ENCODE data around the gene GATAD2B.
A peak's percentile ranks its signal among the peaks of the same experiment; 100 is the strongest.
"Not testable (repeated sequence)": the region's sequence is repeated elsewhere in the genome, so short reads cannot be mapped to it uniquely, and the experiment has no call there.

GATAD2B gene

GRCh38 chr1:153794624-153795329 is 128.0 kb downstream of the GATAD2B start:
- DNase-seq: no peak

GRCh38 chr1:153793973-153794615 is 128.7 kb downstream of the GATAD2B start:
- no peak for DNase-seq

- DNase-seq: no peak
Observed at GRCh38 chr1:153793261-153793972, 129.4 kb downstream of the GATAD2B start.

- no peak for DNase-seq
Observed at GRCh38 chr1:153792631-153793041, 130.1 kb downstream of the GATAD2B start.

GRCh38 chr1:153791648-153792253 is 131.0 kb downstream of the GATAD2B start:
- no peak for DNase-seq

- DNase-seq: no peak
Observed at GRCh38 chr1:153790966-153791647, 131.7 kb downstream of the GATAD2B start.

GRCh38 chr1:153790313-153790965 is 132.3 kb downstream of the GATAD2B start:
- DNase-seq: no peak

GRCh38 chr1:153789478-153790034 is 133.2 kb downstream of the GATAD2B start:
- no peak for DNase-seq

GRCh38 chr1:153786038-153786790 is 136.6 kb downstream of the GATAD2B start:
- no peak for DNase-seq

- peak; percentile 86 for DNase-seq
Observed at GRCh38 chr1:153783233-153784190, 139.3 kb downstream of the GATAD2B start.

GRCh38 chr1:153782648-153783047 is 140.1 kb downstream of the GATAD2B start:
- DNase-seq: not testable (repeated sequence)

- DNase-seq: no peak
Observed at GRCh38 chr1:153780551-153780950, 142.2 kb downstream of the GATAD2B start.

GRCh38 chr1:153779781-153780541 is 142.8 kb downstream of the GATAD2B start:
- DNase-seq: no peak

- no peak for DNase-seq
Observed at GRCh38 chr1:153778824-153779519, 143.8 kb downstream of the GATAD2B start.

- no peak for DNase-seq
Observed at GRCh38 chr1:153778051-153778823, 144.5 kb downstream of the GATAD2B start.

GRCh38 chr1:153777648-153778047 is 145.1 kb downstream of the GATAD2B start:
- no peak for DNase-seq

GRCh38 chr1:153776845-153777370 is 145.9 kb downstream of the GATAD2B start:
- DNase-seq: no peak

Measured in effector CD4-positive, alpha-beta T cell (primary cell).